ENCODE results near the gene OSBPL2.

- TF ChIP-seq CTCF (IDR thresholded peaks at IDR 0.05) (no peak), EZH2 (IDR thresholded peaks at IDR 0.05; ENCODE audit: borderline replicate concordance, insufficient read depth, low read depth, low read length, poor library complexity, severe bottlenecking) (no peak)
These were observed 71.0 kb downstream of the OSBPL2 start for GRCh38 chr20:62309198-62309944.
